Nucleus accumbens (tissue), 56 donors: ENCODE data around the gene PRRC2A.

ENCODE experiments used
- DNase-seq, 56 donors: peaks; one replicate each; lab custom pipeline; 2025; lab: John Stamatoyannopoulos, UW

The PRRC2A gene

GRCh38 chr6:31642798-31643570 is 22.5 kb downstream of the PRRC2A start:
- no peak for DNase-seq

- DNase-seq, result no peak
Measured at GRCh38 chr6:31643818-31644454, 23.4 kb downstream of the PRRC2A start.

- no peak for DNase-seq
Measured at GRCh38 chr6:31645325-31645724, 24.8 kb downstream of the PRRC2A start.

GRCh38 chr6:31651602-31652191 is 31.2 kb downstream of the PRRC2A start:
- DNase-seq, result peak in 3 of 56 donors; percentile 37 to 80 (median 78)

GRCh38 chr6:31652925-31653724 is 32.6 kb downstream of the PRRC2A start:
- peak in 37 of 56 donors; percentile 60 to 97 (median 89) for DNase-seq

- no peak for DNase-seq
Measured at GRCh38 chr6:31654574-31655348, 34.2 kb downstream of the PRRC2A start.

GRCh38 chr6:31655349-31656237 is 35.1 kb downstream of the PRRC2A start, which contains the start of gene APOM:
APOM (plus strand) TSS chr6:31655894; CDS start chr6:31655967, 73 bp downstream.
- DNase-seq, result no peak

- DNase-seq, result no peak
Measured at GRCh38 chr6:31657406-31658157, 37.1 kb downstream of the PRRC2A start.

- no peak for DNase-seq
Measured at GRCh38 chr6:31658158-31658688, 37.7 kb downstream of the PRRC2A start.

GRCh38 chr6:31658983-31659648 is 38.6 kb downstream of the PRRC2A start:
- DNase-seq, result no peak

- peak in 1 of 56 donors; percentile 29 for DNase-seq
Measured at GRCh38 chr6:31659649-31660380, 39.3 kb downstream of the PRRC2A start.

GRCh38 chr6:31660381-31661261 is 40.1 kb downstream of the PRRC2A start, which contains the start of gene C6orf47:
C6orf47 (minus strand) TSS chr6:31660778; CDS start chr6:31659947, 831 bp downstream.
- DNase-seq, result peak in 54 of 56 donors; percentile 18 to 88 (median 62)

- DNase-seq, result no peak
Measured at GRCh38 chr6:31661262-31662123, 41.0 kb downstream of the PRRC2A start.

GRCh38 chr6:31662124-31662723 is 41.7 kb downstream of the PRRC2A start:
- no peak for DNase-seq
